IMR-90 (cell line): Measurements from ENCODE around the gene MTOR. TPM values are rescaled to one million over a fixed set of nuclear protein-coding genes. Genes with fewer than 3 reads are reported as not detected.

Experiments used
- ATAC-seq: fragments of 200-7000 bp; cut with Tn5 transposase; 2 replicates; pipeline ENCODE4 v1.9.1; 2020; ENCODE audit warnings: low read depth, mild to moderate bottlenecking, moderate library complexity
- BruUV-seq: library from RNA; stranded (reverse); fragments of 400-500 nt; replicated peaks from 2 replicates; lab custom pipeline; 2021; lab: Mats Ljungman, UMichigan
- CTCF ChIA-PET: fragments of 300-600 bp; formaldehyde crosslinking; extraction: SDS; loops from one replicate; lab custom pipeline; 2021; ENCODE audit warnings: antibody characterized with exemption; lab: Yijun Ruan, JAX
- POLR2A ChIA-PET: fragments of 300-600 bp; sonication (Branson Sonifier 250); formaldehyde crosslinking; loops from one replicate; lab custom pipeline; 2022; ENCODE audit warnings: antibody characterized with exemption; ENCODE audit not compliant: unreplicated experiment; lab: Charles Lee
- DNase-seq: peaks from one replicate; pipeline ENCODE4 v3.0.0; 2013
- H2AFZ ChIP-seq: replicated peaks from 2 replicates; pipeline ENCODE3; 2013; ENCODE audit warnings: low read length, mild to moderate bottlenecking; ENCODE audit not compliant: poor library complexity
- H2AK5ac ChIP-seq: 2 replicates; pipeline ENCODE4 v1.6.1; 2013; ENCODE audit warnings: low read depth, low read length, inconsistent platforms
- H2AK9ac ChIP-seq: replicated peaks from 2 replicates; pipeline ENCODE3; 2013; ENCODE audit warnings: mild to moderate bottlenecking, low read depth, low read length, moderate library complexity; ENCODE audit not compliant: poor library complexity
- H2BK120ac ChIP-seq: 2 replicates; pipeline ENCODE4 v1.6.1; 2013; ENCODE audit warnings: low read depth, low read length, inconsistent platforms
- H2BK15ac ChIP-seq: 3 replicates; pipeline ENCODE4 v1.6.1; 2013; ENCODE audit warnings: low read depth, low read length, inconsistent platforms
- H2BK20ac ChIP-seq: 2 replicates; pipeline ENCODE4 v1.6.1; 2013; ENCODE audit warnings: low read depth, mild to moderate bottlenecking, inconsistent platforms, low read length, moderate library complexity
- H2BK5ac ChIP-seq: 2 replicates; pipeline ENCODE4 v1.6.1; 2013; ENCODE audit warnings: mild to moderate bottlenecking, low read depth, low read length, inconsistent platforms; ENCODE audit not compliant: poor library complexity, severe bottlenecking
- H3K14ac ChIP-seq: replicated peaks from 2 replicates; pipeline ENCODE4 v1.6.1; 2013; ENCODE audit warnings: low read depth, low read length, inconsistent platforms
- H3K18ac ChIP-seq: 2 replicates; pipeline ENCODE4 v1.6.1; 2013; ENCODE audit warnings: low read depth, low read length, control low read depth
- H3K23ac ChIP-seq: 2 replicates; pipeline ENCODE4 v1.6.1; 2013; ENCODE audit warnings: low read depth, low read length, inconsistent platforms
- H3K27ac ChIP-seq: 2 replicates; pipeline ENCODE4 v1.5.1; 2013; ENCODE audit warnings: mild to moderate bottlenecking, control low read depth, low read length; ENCODE audit not compliant: insufficient read depth
- H3K27me3 ChIP-seq: 2 replicates; pipeline ENCODE4 v1.6.1; 2013; ENCODE audit warnings: low read length; ENCODE audit not compliant: control insufficient read depth, insufficient read depth
- H3K36me3 ChIP-seq: 2 replicates; pipeline ENCODE4 v1.6.1; 2013; ENCODE audit warnings: low read length, mixed read lengths; ENCODE audit not compliant: control insufficient read depth, insufficient read depth
- H3K4ac ChIP-seq: 2 replicates; pipeline ENCODE4 v1.6.1; 2013; ENCODE audit warnings: low read depth, low read length, inconsistent platforms
- H3K4me1 ChIP-seq: 2 replicates; pipeline ENCODE4 v1.6.1; 2013; ENCODE audit warnings: low read length, mixed read lengths; ENCODE audit not compliant: control insufficient read depth, insufficient read depth
- H3K4me2 ChIP-seq: 2 replicates; pipeline ENCODE4 v1.6.1; 2013; ENCODE audit warnings: low read depth, mild to moderate bottlenecking, control low read depth, low read length, moderate library complexity
- H3K4me3 ChIP-seq: 2 replicates; pipeline ENCODE4 v1.5.1; 2013; ENCODE audit warnings: low read depth, mild to moderate bottlenecking, control low read depth, low read length, moderate library complexity; ENCODE audit not compliant: insufficient read depth
- H3K56ac ChIP-seq: 2 replicates; pipeline ENCODE4 v1.6.1; 2013; ENCODE audit warnings: low read length, inconsistent platforms; ENCODE audit not compliant: insufficient read depth; ENCODE audit errors: extremely low read depth
- H3K79me1 ChIP-seq, 2 experiments: 2 replicates each; pipeline ENCODE4 v1.6.1; 2013; ENCODE audit warnings: low read length in 2 of 2, inconsistent platforms in 1 of 2, low read depth in 1 of 2
- H3K9ac ChIP-seq: 2 replicates; pipeline ENCODE4 v1.6.1; 2013; ENCODE audit warnings: low read depth, low read length, control low read depth
- H3K9me1 ChIP-seq: 2 replicates; pipeline ENCODE4 v1.6.1; 2013; ENCODE audit warnings: low read length, inconsistent platforms; ENCODE audit not compliant: insufficient read depth
- H3K9me3 ChIP-seq: 2 replicates; pipeline ENCODE4 v1.6.1; 2013; ENCODE audit warnings: low read length; ENCODE audit not compliant: control insufficient read depth, insufficient read depth
- H4K20me1 ChIP-seq: 2 replicates; pipeline ENCODE4 v1.6.1; 2013; ENCODE audit warnings: low read length, inconsistent platforms; ENCODE audit not compliant: insufficient read depth
- H4K5ac ChIP-seq: 2 replicates; pipeline ENCODE4 v1.6.1; 2013; ENCODE audit warnings: mild to moderate bottlenecking, low read depth, low read length, control low read depth
- H4K8ac ChIP-seq, 2 experiments: 2 replicates each; pipeline ENCODE4 v1.6.1; 2013; ENCODE audit warnings: low read depth in 2 of 2, low read length in 2 of 2, control low read depth in 1 of 2, inconsistent platforms in 1 of 2
- H4K91ac ChIP-seq: 2 replicates; pipeline ENCODE4 v1.6.1; 2013; ENCODE audit warnings: low read depth, low read length, inconsistent platforms; ENCODE audit not compliant: insufficient read depth
- BHLHE40 ChIP-seq: fragments of 150-350 bp; IDR thresholded peaks from 2 replicates; pipeline ENCODE4 v1.6.1; 2016; ENCODE audit warnings: mild to moderate bottlenecking, low read depth, low read length
- CEBPB ChIP-seq: IDR thresholded peaks from 2 replicates; pipeline ENCODE4 v1.6.1; 2012; ENCODE audit warnings: low read depth, low read length, improper control_type of control experiment
- ELK1 ChIP-seq: fragments of 150-350 bp; IDR thresholded peaks from 2 replicates; pipeline ENCODE4 v1.6.1; 2016; ENCODE audit warnings: low read depth, mild to moderate bottlenecking, low read length, moderate library complexity, borderline replicate concordance
- FOS ChIP-seq: fragments of 150-350 bp; IDR thresholded peaks from 2 replicates; pipeline ENCODE4 v1.6.1; 2016; ENCODE audit warnings: low read depth, low read length
- MAFK ChIP-seq: IDR thresholded peaks from 2 replicates; pipeline ENCODE4 v1.6.1; 2012; ENCODE audit warnings: low read depth, low read length, improper control_type of control experiment
- MAZ ChIP-seq: IDR thresholded peaks from 2 replicates; pipeline ENCODE4 v1.6.1; 2012; ENCODE audit warnings: low read depth, mild to moderate bottlenecking, low read length, improper control_type of control experiment, moderate library complexity, borderline replicate concordance
- MXI1 ChIP-seq: IDR thresholded peaks from 2 replicates; pipeline ENCODE4 v1.6.1; 2012; ENCODE audit warnings: low read depth, mild to moderate bottlenecking, low read length, moderate library complexity, borderline replicate concordance
- POLR2A ChIP-seq: IDR thresholded peaks from 2 replicates; pipeline ENCODE4 v1.6.1; 2012; ENCODE audit warnings: mild to moderate bottlenecking, low read depth, low read length
- RAD21 ChIP-seq: IDR thresholded peaks from 2 replicates; pipeline ENCODE4 v1.6.1; 2012; ENCODE audit warnings: low read length, improper control_type of control experiment
- RCOR1 ChIP-seq: IDR thresholded peaks from 2 replicates; pipeline ENCODE4 v1.6.1; 2012; ENCODE audit warnings: mild to moderate bottlenecking, low read length, improper control_type of control experiment; ENCODE audit not compliant: insufficient replicate concordance
- SMC3 ChIP-seq: fragments of 150-350 bp; IDR thresholded peaks from 2 replicates; pipeline ENCODE4 v1.6.1; 2016; ENCODE audit warnings: low read depth, mild to moderate bottlenecking, antibody characterized with exemption, low read length, moderate library complexity
- WGBS, 2 experiments: methylation state at CpG; one replicate each; pipeline versions ENCODE4 v1.1.5 to v1.1.7; 2013; ENCODE audit warnings: missing lambda C conversion rate in 2 of 2; ENCODE audit not compliant: insufficient read length in 1 of 2; ENCODE audit errors: extremely low coverage in 2 of 2; 5-methylcytosine and 5-hydroxymethylcytosine counted together
- dilution Hi-C: fragments of 300-500 bp; cut with HindIII; formaldehyde crosslinking; loops from one replicate; pipeline ENCODE4 v1.14.3; 2018; ENCODE audit warnings: low sequenced_read_pairs; ENCODE audit not compliant: unreplicated experiment
- in situ Hi-C: fragments of 300-500 bp; cut with MboI; formaldehyde crosslinking; loops from 3 replicates; pipeline ENCODE4 v1.14.3; 2019; ENCODE audit warnings: low sequenced_read_pairs, inconsistent platforms, mixed read lengths
- intact Hi-C: fragments of 100-400 bp; cut with micrococcal nuclease; formaldehyde crosslinking; loops from 2 replicates; pipeline ENCODE4 v1.10.0; 2022
- polyA plus RNA-seq, 3 experiments: library from polyadenylated mRNA; depleted of rRNA; stranded (reverse); fragments of >200 nt; gene quantifications; 2 replicates each; pipeline ENCODE4 v1.2.3, GENCODE V29; 2012; ENCODE audit warnings: low replicate concordance in 1 of 3
- total RNA-seq: library from RNA; depleted of rRNA; stranded (reverse); fragments of >200 nt; gene quantifications from 2 replicates; pipeline ENCODE4 v1.2.3, GENCODE V29; 2012

The MTOR gene
- total and polyA plus RNA-seq, 2 of the 4 experiments (the other 2 are of a cell fraction), result 19.2 to 36.7 TPM

GRCh38 chr1:11308699-11309224 lies 46.4 kb upstream of the MTOR start:
- Histone ChIP-seq H3K4me1 (no peaks in the 10 kb centered on the region), H2BK120ac (no peak overlapping the region), H4K8ac (no peak overlapping the region), H3K14ac (no peak overlapping the region), H2AK5ac (no peak overlapping the region), H3K79me1 (no peaks in the 10 kb centered on the region), H3K23ac (no peak overlapping the region), H3K9me1 (no peaks in the 10 kb centered on the region), H4K91ac (no peak overlapping the region), H3K4ac (no peak overlapping the region), H3K4me2 (no peak overlapping the region), H3K27ac (no peak overlapping the region), H4K20me1 (no peaks in the 10 kb centered on the region), H3K9ac (no peak overlapping the region), H3K27me3 (peaks cover 26% of the 10 kb centered on the region; the same call in 1 of the 2 replicates), H3K36me3 (no peaks in the 10 kb centered on the region), H2BK15ac (no peak overlapping the region), H3K9me3 (no peaks in the 10 kb centered on the region), H3K18ac (no peak overlapping the region), H3K4me3 (no peak overlapping the region), H2BK20ac (no peak overlapping the region), H4K5ac (no peak overlapping the region), H2BK5ac (no peak overlapping the region), H2AFZ (no peak overlapping the region), H2AK9ac (no peak overlapping the region), H3K56ac (no peak overlapping the region)
- intact Hi-C loops (no loop called here), in situ Hi-C loops (no loop called here), dilution Hi-C loops (no loop called here)
- ATAC-seq (no peak), DNase-seq (no peak)
- ChIA-PET CTCF (no interaction called here), POLR2A (no interaction called here)
- WGBS, 2 experiments, result no CpG with 5 or more reads among the region's 6 CpGs
- no TSS peak for BruUV-seq
- no peak for TF ChIP-seq MXI1
- no peak for TF ChIP-seq MAFK
- no peak for TF ChIP-seq FOS
- TF ChIP-seq ELK1, result no peak
- no peak for TF ChIP-seq POLR2A
- no peak for TF ChIP-seq CEBPB
- no peak for TF ChIP-seq RAD21
- TF ChIP-seq SMC3, result no peak
- no peak for TF ChIP-seq MAZ
- TF ChIP-seq BHLHE40, result no peak
- no peak for TF ChIP-seq RCOR1
